AG04450 (cell line): ENCODE measurements around the gene RALGPS1. TPM values are rescaled to one million over a fixed set of nuclear protein-coding genes. Genes with fewer than 3 reads are reported as not detected.

Experiments
- CTCF ChIA-PET: fragments of 300-600, 350-600 bp; formaldehyde crosslinking; extraction: SDS; loops from one replicate; lab custom pipeline; 2022; ENCODE audit warnings: antibody characterized with exemption, inconsistent platforms; lab: Charles Lee
- POLR2A ChIA-PET: fragments of 350-600 bp; formaldehyde crosslinking; extraction: SDS; loops from one replicate; lab custom pipeline; 2021; ENCODE audit warnings: antibody characterized with exemption, inconsistent platforms; lab: Yijun Ruan, JAX
- DNase-seq: peaks from one replicate; pipeline ENCODE4 v3.0.0-alpha.2; 2011; ENCODE audit warnings: low read depth, low spot score
- H3K27ac ChIP-seq: one replicate; pipeline ENCODE4 v1.5.1; 2012; ENCODE audit warnings: low read depth, low read length, control low read depth
- H3K27me3 ChIP-seq: one replicate; pipeline ENCODE4 v1.6.0; 2012; ENCODE audit warnings: low read length; ENCODE audit not compliant: control insufficient read depth, insufficient read depth
- H3K4me3 ChIP-seq: 2 replicates; pipeline ENCODE4 v1.5.1; 2011; ENCODE audit warnings: mild to moderate bottlenecking, low read depth, low read length, control low read depth
- H3K9me3 ChIP-seq: 2 replicates; pipeline ENCODE4 v1.5.1; 2012; ENCODE audit warnings: low read length; ENCODE audit not compliant: control insufficient read depth, insufficient read depth
- polyA plus RNA-seq: library from polyadenylated mRNA; depleted of rRNA; stranded (reverse); fragments of >200 nt; gene quantifications from 2 replicates; pipeline ENCODE4 v1.2.3, GENCODE V29; 2011
- TF ChIP-seq, protein P1 (sequence below): IDR thresholded peaks from 2 replicates; pipeline ENCODE4 v1.5.1; 2011; ENCODE audit warnings: low read depth, low read length, control low read depth, inconsistent platforms

Gene RALGPS1
- polyA plus RNA-seq, 1 experiment: 4.6 TPM

DNA sequence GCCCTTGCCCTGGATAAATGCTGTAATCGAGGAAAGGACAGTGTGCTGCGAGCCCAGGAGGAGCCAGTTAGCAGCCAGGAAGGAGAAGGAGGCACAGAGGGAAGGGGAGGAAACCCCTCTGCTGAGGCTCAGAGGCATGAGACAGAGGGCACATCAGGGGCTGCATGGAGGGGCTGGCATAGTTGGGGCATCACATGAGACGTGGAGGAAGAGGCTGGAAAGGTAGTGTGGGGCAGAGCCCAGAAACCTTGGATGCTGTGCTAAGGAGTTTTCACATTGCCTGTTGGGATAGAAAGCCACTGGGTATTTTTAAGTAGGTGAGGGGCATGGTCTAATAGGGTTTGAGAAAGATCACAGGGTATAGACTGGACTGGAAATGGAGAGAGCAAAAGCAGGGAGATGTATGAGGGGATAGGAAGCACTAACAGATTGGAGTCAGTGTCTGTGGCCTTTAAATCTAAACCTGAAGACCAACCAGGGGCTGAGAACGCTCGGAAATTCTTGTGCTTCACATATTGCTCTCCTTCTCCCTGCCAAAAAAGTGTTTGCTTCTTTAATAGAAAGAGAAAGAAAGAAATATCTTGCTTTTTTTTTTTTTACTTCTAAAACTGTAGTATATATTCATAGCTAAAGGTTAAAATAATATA, 240.9 kb downstream of the RALGPS1 start:
- CTCF ChIA-PET: no interaction called here
- Histone ChIP-seq H3K27me3 (no peaks in the 10 kb centered on the region), H3K4me3 (no peak overlapping the region), H3K9me3 (no peaks in the 10 kb centered on the region), H3K27ac (no peak overlapping the region)
- no peak for DNase-seq
- POLR2A ChIA-PET: interaction anchor here (1.5 kb wide), 1 partner anchor 33 kb away, joined by 7 read pairs; the partner anchor contains the start of gene ANGPTL2
- TF ChIP-seq, protein P1, sequence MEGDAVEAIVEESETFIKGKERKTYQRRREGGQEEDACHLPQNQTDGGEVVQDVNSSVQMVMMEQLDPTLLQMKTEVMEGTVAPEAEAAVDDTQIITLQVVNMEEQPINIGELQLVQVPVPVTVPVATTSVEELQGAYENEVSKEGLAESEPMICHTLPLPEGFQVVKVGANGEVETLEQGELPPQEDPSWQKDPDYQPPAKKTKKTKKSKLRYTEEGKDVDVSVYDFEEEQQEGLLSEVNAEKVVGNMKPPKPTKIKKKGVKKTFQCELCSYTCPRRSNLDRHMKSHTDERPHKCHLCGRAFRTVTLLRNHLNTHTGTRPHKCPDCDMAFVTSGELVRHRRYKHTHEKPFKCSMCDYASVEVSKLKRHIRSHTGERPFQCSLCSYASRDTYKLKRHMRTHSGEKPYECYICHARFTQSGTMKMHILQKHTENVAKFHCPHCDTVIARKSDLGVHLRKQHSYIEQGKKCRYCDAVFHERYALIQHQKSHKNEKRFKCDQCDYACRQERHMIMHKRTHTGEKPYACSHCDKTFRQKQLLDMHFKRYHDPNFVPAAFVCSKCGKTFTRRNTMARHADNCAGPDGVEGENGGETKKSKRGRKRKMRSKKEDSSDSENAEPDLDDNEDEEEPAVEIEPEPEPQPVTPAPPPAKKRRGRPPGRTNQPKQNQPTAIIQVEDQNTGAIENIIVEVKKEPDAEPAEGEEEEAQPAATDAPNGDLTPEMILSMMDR: no peak

DNA sequence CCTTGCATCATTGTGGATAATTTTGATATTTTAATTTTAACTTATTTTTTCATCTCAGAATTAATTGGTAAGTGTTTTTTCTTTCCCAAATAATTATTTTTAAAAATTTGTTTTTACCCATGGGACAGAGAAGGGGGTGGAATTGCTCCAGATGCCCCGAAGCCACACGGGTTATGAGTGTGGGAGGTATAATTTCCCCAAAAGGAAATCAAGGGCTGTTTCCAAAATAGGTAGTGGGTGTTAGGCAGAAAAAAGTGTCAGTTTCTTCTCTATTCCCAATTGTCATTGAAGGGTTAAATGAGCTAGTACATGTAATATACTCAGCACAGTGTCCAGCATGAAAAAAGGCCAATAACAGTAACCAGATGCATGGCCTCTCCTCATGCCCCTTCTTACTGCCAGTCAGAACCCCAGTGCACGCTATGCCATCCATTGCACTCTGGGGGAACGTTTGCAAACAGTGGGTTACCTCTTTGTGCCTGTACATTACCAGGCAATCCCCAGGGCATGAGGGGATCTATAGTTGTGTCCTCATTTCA, 244.3 kb downstream of the RALGPS1 start:
- CTCF ChIA-PET: no interaction called here
- DNase-seq: no peak
- Histone ChIP-seq H3K9me3 (no peaks in the 10 kb centered on the region), H3K27ac (no peak overlapping the region), H3K4me3 (no peak overlapping the region), H3K27me3 (no peaks in the 10 kb centered on the region)
- TF ChIP-seq, protein P1: no peak
- POLR2A ChIA-PET: interaction anchor here (0.6 to 1.9 kb wide), 2 partner anchors 25 to 37 kb away, joined by 4 to 7 read pairs; partner anchors contain the start of gene ANGPTL2

DNA sequence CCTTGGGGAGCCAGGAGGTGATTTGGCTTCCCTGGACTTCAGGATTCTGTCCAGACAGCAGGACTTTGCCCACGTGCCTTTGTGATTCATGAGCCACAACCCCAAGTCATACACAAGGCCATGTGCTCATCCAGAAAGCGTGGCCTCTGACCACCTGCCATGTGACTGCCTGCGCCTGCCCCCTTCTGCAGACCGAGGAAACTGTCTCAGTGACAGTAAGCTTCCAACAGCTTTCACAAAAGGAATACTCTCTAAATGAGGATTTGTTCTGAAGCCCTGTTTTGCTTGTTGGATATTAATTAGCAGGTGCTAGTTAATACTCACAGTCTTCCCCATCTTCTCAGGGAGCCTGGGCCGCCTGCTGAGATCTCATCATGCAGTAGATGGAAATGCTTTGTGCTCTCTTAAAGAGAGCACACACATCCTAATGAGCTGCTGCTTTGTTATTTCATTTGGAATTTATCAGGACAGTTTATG, 244.8 kb downstream of the RALGPS1 start:
- Histone ChIP-seq H3K27me3 (no peaks in the 10 kb centered on the region), H3K4me3 (no peak overlapping the region), H3K27ac (peak overlapping the region; percentile 48), H3K9me3 (no peaks in the 10 kb centered on the region)
- TF ChIP-seq, protein P1: peak; percentile 41
- ChIA-PET CTCF (interaction anchor here (0.8 to 1.1 kb wide), 3 partner anchors 9 to 25 kb away, joined by 3 to 4 read pairs (median 3); no protein-coding TSS in a partner anchor), POLR2A (interaction anchor here (0.6 to 1.9 kb wide), 4 partner anchors 25 to 109 kb away, joined by 3 to 7 read pairs (median 4); partner anchors contain the start of gene ANGPTL2)
- DNase-seq: peak; percentile 60

DNA sequence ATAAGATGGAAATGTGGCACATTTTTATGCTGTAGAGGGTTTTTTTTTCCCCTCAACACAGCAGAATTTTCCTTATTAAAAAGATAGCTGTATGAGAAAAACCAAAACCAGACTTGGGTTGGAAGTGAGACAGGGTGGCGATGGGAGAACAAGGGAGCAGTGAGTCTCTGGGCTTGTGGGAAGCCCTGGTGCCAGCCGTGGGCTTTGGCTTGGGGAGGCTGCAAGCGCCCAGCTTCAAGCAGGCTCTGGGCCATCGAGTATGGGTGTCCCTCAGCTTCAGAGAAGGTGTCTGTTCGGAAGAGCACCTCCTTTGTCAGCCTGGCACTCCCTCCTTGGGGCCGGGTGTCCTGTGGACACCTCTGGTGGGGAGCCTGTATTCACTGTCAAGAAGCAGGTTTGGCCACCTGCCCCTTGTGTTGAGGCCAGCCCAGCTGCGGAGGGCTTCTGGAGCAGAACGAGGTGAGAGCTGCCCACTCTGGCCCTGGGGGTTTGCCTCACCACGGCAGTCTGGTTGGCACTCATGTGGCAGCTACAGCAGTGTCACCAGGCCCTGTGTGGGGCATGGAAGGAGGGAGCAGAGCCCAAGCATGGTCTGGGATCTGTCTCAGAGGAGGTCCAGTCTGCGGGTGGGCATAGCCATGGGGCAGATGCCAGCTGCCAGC, 245.5 kb downstream of the RALGPS1 start:
- Histone ChIP-seq H3K27me3 (no peaks in the 10 kb centered on the region), H3K4me3 (no peak overlapping the region), H3K27ac (no peak overlapping the region), H3K9me3 (no peaks in the 10 kb centered on the region)
- DNase-seq: no peak
- CTCF ChIA-PET: interaction anchor here (0.8 to 1.1 kb wide), 3 partner anchors 8 to 26 kb away, joined by 3 to 4 read pairs (median 3); no protein-coding TSS in a partner anchor
- POLR2A ChIA-PET: interaction anchor here (0.6 to 1.9 kb wide), 3 partner anchors 26 to 109 kb away, joined by 3 to 7 read pairs (median 3); no protein-coding TSS in a partner anchor
- TF ChIP-seq, protein P1: no peak
